MCF 10A (cell line): Measurements from ENCODE around the gene SLC6A8. TPM values are rescaled to one million over a fixed set of nuclear protein-coding genes. Genes with fewer than 3 reads are reported as not detected.
"Not testable (repeated sequence)": the region's sequence is repeated elsewhere in the genome, so short reads cannot be mapped to it uniquely, and the experiment has no call there.

ENCODE experiments used
- BruUV-seq: library from RNA; stranded (reverse); fragments of 400-500 nt; replicated peaks from 2 replicates; lab custom pipeline; 2021; lab: Mats Ljungman, UMichigan
- CTCF ChIA-PET: fragments of 300-600 bp; sonication (Branson Sonifier 250); formaldehyde crosslinking; extraction: SDS; loops from one replicate; lab custom pipeline; 2021; ENCODE audit warnings: antibody characterized with exemption, inconsistent platforms; lab: Yijun Ruan, JAX
- POLR2A ChIA-PET: fragments of 300-600, 350-650 bp; sonication (Branson Sonifier 250); formaldehyde crosslinking; extraction: SDS; loops from one replicate; lab custom pipeline; 2020; ENCODE audit warnings: antibody characterized with exemption, inconsistent platforms; lab: Yijun Ruan, JAX
- DNase-seq: peaks from one replicate; pipeline ENCODE4 v3.0.0-alpha.2; 2018; ENCODE audit not compliant: unreplicated experiment
- H3K27ac Mint-ChIP-seq: one replicate; pipeline ENCODE4 v1.8.0; 2022; ENCODE audit warnings: mild to moderate bottlenecking, low read depth, mixed read lengths; ENCODE audit not compliant: unreplicated experiment
- H3K27me3 Mint-ChIP-seq: one replicate; pipeline ENCODE4 v1.8.0; 2022; ENCODE audit warnings: mixed read lengths; ENCODE audit not compliant: insufficient read depth, unreplicated experiment
- H3K36me3 Mint-ChIP-seq: one replicate; pipeline ENCODE4 v1.8.0; 2022; ENCODE audit warnings: mild to moderate bottlenecking, moderate library complexity, mixed read lengths; ENCODE audit not compliant: insufficient read depth, unreplicated experiment
- H3K4me1 Mint-ChIP-seq: one replicate; pipeline ENCODE4 v1.8.0; 2022; ENCODE audit warnings: mixed read lengths; ENCODE audit not compliant: insufficient read depth, unreplicated experiment
- H3K4me3 Mint-ChIP-seq: one replicate; pipeline ENCODE4 v1.8.0; 2022; ENCODE audit warnings: mild to moderate bottlenecking, moderate library complexity, mixed read lengths; ENCODE audit not compliant: unreplicated experiment
- H3K9me3 Mint-ChIP-seq: one replicate; pipeline ENCODE4 v1.8.0; 2022; ENCODE audit warnings: mixed read lengths; ENCODE audit not compliant: unreplicated experiment
- intact Hi-C: fragments of 100-400 bp; cut with micrococcal nuclease; formaldehyde crosslinking; loops from 2 replicates; pipeline ENCODE4 v1.14.1; 2022
- total RNA-seq: library from RNA; stranded (reverse); gene quantifications from 2 replicates; pipeline ENCODE4 v1.2.3, GENCODE V29; 2022
- TF ChIP-seq, protein P1 (sequence below): fragments of 200-600 bp; IDR thresholded peaks from one replicate; pipeline ENCODE4 v1.8.0; 2022; ENCODE audit warnings: antibody characterized with exemption, mild to moderate bottlenecking; ENCODE audit not compliant: unreplicated experiment

Gene SLC6A8
- total RNA-seq, 1 experiment from 2014 or later = 66.6 TPM

DNA sequence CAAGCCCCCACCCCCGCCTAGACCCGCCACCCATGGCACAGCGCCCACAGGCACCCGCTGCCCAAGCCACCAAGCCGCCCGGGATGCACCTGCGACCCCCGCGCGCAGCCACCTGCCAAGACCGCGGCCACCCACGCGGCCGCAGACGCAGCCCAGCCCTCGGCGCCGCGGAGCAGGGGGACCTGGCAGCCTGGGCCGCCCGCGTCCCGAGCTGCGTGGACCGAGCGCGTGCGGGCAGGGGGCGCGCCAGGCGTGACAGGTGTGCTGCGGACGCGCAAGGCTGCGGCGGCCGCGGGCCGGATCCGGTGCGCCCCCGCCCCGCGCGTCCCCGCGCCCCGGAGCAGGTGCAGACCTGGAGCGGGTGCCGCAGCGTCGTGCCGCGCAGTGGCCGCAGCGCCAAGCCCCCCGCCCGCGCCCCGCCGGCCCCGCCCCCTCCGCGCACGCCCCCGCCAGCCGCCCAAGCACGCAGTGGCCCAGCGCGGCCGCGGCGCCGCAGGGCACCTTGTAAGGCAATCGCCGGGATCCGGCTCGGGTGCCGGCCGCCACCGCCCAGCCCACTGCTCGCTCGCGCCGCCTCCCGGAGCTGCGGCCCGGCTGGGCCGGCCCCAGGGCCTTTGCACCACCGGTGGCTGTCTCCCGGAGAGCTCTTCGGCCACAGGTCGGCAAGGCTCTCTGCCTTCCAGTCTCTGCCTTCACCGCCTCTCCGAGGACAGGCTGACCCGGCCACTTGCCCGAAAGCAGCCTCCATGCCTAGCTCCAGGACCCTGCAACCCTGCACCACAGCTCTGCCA lies 14.1 kb upstream of the SLC6A8 start, which contains the start of gene PNCK:
PNCK (minus strand) TSS at position 386 of the 791 bp plus-strand sequence. CDS start 737 bp downstream, outside the sequence.
- Mint-ChIP-seq H3K9me3 (no peaks in the 10 kb centered on the region), H3K4me1 (no peaks in the 10 kb centered on the region), H3K27me3 (no peaks in the 10 kb centered on the region), H3K4me3 (no peak within 1 kb of the TSS), H3K27ac (no peak within 1 kb of the TSS), H3K36me3 (no peaks in the 10 kb centered on the region)
- ChIA-PET POLR2A (no interaction called here), CTCF (interaction anchor here (1.0 kb wide), 1 partner anchor 11 kb away, joined by 5 read pairs; no protein-coding TSS in a partner anchor)
- TF ChIP-seq, protein P1, sequence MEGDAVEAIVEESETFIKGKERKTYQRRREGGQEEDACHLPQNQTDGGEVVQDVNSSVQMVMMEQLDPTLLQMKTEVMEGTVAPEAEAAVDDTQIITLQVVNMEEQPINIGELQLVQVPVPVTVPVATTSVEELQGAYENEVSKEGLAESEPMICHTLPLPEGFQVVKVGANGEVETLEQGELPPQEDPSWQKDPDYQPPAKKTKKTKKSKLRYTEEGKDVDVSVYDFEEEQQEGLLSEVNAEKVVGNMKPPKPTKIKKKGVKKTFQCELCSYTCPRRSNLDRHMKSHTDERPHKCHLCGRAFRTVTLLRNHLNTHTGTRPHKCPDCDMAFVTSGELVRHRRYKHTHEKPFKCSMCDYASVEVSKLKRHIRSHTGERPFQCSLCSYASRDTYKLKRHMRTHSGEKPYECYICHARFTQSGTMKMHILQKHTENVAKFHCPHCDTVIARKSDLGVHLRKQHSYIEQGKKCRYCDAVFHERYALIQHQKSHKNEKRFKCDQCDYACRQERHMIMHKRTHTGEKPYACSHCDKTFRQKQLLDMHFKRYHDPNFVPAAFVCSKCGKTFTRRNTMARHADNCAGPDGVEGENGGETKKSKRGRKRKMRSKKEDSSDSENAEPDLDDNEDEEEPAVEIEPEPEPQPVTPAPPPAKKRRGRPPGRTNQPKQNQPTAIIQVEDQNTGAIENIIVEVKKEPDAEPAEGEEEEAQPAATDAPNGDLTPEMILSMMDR = no peak
- DNase-seq = no peak
- intact Hi-C loops = no loop called here
- BruUV-seq = no TSS peak

DNA sequence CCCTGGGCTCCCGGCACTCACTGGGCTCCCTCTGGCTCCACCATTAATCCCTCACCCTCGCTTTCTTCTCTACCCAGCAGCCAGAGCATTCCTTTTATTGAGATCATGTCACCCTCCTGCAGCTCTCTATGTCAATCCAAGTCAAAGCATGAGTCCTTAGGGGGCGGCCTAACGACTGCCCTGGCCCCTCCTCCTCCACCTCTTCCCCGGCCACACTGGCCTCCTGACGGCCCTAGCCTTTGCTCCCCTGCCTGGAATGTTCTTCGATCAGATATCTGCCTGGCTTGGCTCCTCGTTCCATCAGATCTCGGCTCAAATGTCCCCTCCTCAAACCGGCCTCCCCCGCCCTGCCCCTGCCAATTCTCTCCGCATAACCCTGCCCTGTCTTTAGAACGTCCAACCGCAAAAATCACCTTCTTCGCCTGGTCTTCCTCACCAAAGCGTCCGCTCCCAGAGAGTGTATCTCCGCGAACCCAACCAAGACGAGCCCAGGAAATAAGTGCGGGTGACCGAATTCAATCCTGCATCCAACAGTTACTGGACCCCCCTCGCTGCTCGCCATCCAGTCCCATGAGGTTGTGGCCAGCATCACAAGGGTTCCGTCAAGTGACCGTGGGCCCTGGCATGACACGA lies 13.4 kb upstream of the SLC6A8 start:
- no peak overlapping the region for H3K4me3 Mint-ChIP-seq
- TF ChIP-seq, protein P1 = no peak

DNA sequence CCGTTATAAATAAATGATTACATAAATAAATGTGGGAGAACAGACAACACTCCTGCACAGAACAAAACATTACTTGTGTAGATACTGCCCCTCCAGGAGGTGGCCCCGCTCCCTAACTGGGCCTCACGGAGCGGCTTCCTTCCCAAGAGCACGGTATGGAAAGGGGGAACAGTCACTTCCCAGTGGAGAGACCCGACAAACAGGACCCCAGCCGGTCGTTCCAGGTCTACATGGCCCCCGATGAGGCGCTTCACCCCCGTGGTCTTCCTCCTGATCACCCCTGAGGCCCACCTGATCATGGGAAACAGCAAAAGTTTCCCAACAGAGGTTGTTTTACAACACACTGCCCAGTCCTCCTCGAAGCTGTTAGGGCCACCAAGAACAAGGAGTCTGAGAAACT lies 6.6 kb upstream of the SLC6A8 start:
- Mint-ChIP-seq H3K27me3 (no peaks in the 10 kb centered on the region), H3K36me3 (no peaks in the 10 kb centered on the region), H3K9me3 (no peaks in the 10 kb centered on the region), H3K4me1 (no peaks in the 10 kb centered on the region), H3K4me3 (no peak overlapping the region), H3K27ac (no peak overlapping the region)
- intact Hi-C loops = no loop called here
- ChIA-PET POLR2A (no interaction called here), CTCF (no interaction called here)
- TF ChIP-seq, protein P1 = no peak
- DNase-seq = no peak
- no TSS peak for BruUV-seq

More for the DNA sequence above, 13.4 kb upstream of the SLC6A8 start:
- Mint-ChIP-seq H3K4me1 (no peaks in the 10 kb centered on the region), H3K27ac (no peak overlapping the region), H3K27me3 (no peaks in the 10 kb centered on the region), H3K9me3 (no peaks in the 10 kb centered on the region), H3K36me3 (no peaks in the 10 kb centered on the region)
- CTCF ChIA-PET = interaction anchor here (1.0 kb wide), 1 partner anchor 12 kb away, joined by 5 read pairs; no protein-coding TSS in a partner anchor
- POLR2A ChIA-PET = no interaction called here
- intact Hi-C loops = no loop called here
- BruUV-seq = no TSS peak
- no peak for DNase-seq

DNA sequence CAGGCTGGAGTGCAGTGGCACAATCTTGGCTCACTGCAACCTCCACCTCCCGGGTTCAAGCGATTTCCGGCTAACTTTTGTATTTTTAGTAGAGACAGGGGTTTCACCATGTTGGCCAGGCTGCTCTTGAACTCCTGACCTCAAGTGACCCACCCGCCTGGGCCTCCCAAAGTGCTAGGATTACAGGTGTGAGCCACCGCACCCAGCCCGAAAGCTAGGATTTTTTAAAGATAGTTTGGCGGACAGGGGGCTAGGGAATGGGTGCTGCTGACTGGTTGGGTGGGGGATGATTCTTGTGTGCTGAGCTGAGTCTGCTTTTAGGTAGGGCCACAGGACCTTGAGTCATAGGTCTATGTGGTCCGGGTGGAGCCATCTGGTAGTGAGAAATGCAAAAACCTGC lies 4.2 kb upstream of the SLC6A8 start:
- POLR2A ChIA-PET = interaction anchor here (1.3 kb wide), 1 partner anchor 84 kb away, joined by 4 read pairs; the partner anchor contains the start of gene CCNQ
- BruUV-seq, H3K36me3 Mint-ChIP-seq, H3K4me1 Mint-ChIP-seq, H3K9me3 Mint-ChIP-seq, DNase-seq, intact Hi-C loops, H3K4me3 Mint-ChIP-seq, H3K27ac Mint-ChIP-seq, H3K27me3 Mint-ChIP-seq: not testable (repeated sequence)
- CTCF ChIA-PET = interaction anchor here (0.7 to 1.0 kb wide), 3 partner anchors 24 to 624 kb away, joined by 3 read pairs; no protein-coding TSS in a partner anchor
